Stimulated activated CD4-positive, alpha-beta T cell treated with anti-CD3 and anti-CD28 coated beads, Interleukin-15, amount 100 ng/mL, for 48 hours (primary cell): ENCODE measurements around the gene VOPP1.

ENCODE experiments used
- DNase-seq, 2 donors: peaks; one replicate each; pipeline ENCODE4 v3.0.0-alpha.2; 2020; ENCODE audit warnings: low read depth in 2 of 2

VOPP1 gene

GRCh38 chr7:55435466-55435865 is 136.8 kb downstream of the VOPP1 start:
- no peak for DNase-seq

GRCh38 chr7:55432939-55433784 is 139.1 kb downstream of the VOPP1 start:
- DNase-seq: no peak

- DNase-seq: no peak
Measured at GRCh38 chr7:55432506-55432905, 139.8 kb downstream of the VOPP1 start.

GRCh38 chr7:55431898-55432297 is 140.4 kb downstream of the VOPP1 start:
- no peak for DNase-seq

GRCh38 chr7:55429835-55430499 is 142.3 kb downstream of the VOPP1 start:
- DNase-seq: no peak

- DNase-seq: no peak
Measured at GRCh38 chr7:55427800-55428199, 144.5 kb downstream of the VOPP1 start.

GRCh38 chr7:55427342-55427741 is 145.0 kb downstream of the VOPP1 start:
- no peak for DNase-seq

- no peak for DNase-seq
Measured at GRCh38 chr7:55426676-55427075, 145.6 kb downstream of the VOPP1 start.

- no peak for DNase-seq
Measured at GRCh38 chr7:55425141-55425752, 147.1 kb downstream of the VOPP1 start.

GRCh38 chr7:55423891-55424290 is 148.4 kb downstream of the VOPP1 start:
- DNase-seq: no peak

GRCh38 chr7:55423277-55423711 is 149.0 kb downstream of the VOPP1 start:
- no peak for DNase-seq
